ENCODE data around the gene RAD54L. TPM values are rescaled to one million over a fixed set of nuclear protein-coding genes. Genes with fewer than 3 reads are reported as not detected.

Gene RAD54L
- total and polyA plus RNA-seq, 10 of the 15 experiments (the other 5 are each of a cell fraction or from before 2014, with no cell fraction given): 12.9 to 54.2 (median 23.6) TPM

- TF ChIP-seq BCLAF1 (IDR thresholded peaks at IDR 0.05) (peak; percentile 95), EP300 (IDR thresholded peaks at IDR 0.05; ENCODE audit: borderline replicate concordance in 1 of 2, control insufficient read depth in 1 of 2, low read depth in 2 of 2, low read length in 2 of 2) (no peak), CBFB (IDR thresholded peaks at IDR 0.05; ENCODE audit: low read depth) (peak; percentile 56; the same call in 1 of the 2 replicates), HDAC6 (IDR thresholded peaks at IDR 0.05; ENCODE audit: unreplicated experiment) (no peak), ZZZ3 (IDR thresholded peaks at IDR 0.05; ENCODE audit: control insufficient read depth, insufficient read length, low read depth) (no peak), HDAC2 (IDR thresholded peaks at IDR 0.05) (no peak), MEF2A (IDR thresholded peaks at IDR 0.05; ENCODE audit: insufficient read depth, low read depth, low read length) (0 out of 2 replicates have a peak, but pooled peaks have one; percentile 35), JUND (IDR thresholded peaks at IDR 0.05; ENCODE audit: low read depth, low read length) (peak; percentile 98), BMI1 (IDR thresholded peaks at IDR 0.05; ENCODE audit: borderline replicate concordance) (no peak), PAX8 (IDR thresholded peaks at IDR 0.05) (no peak), ZBED1 (IDR thresholded peaks at IDR 0.05; ENCODE audit: borderline replicate concordance) (0 out of 2 replicates have a peak, but pooled peaks have one; percentile 38), FOXK2 (IDR thresholded peaks at IDR 0.05) (peak; percentile 99), MAX (IDR thresholded peaks at IDR 0.05; ENCODE audit: low read depth, low read length) (peak; percentile 56; the same call in 1 of the 2 replicates), PRDM15 (CRISPR knock-in tag; IDR thresholded peaks at IDR 0.05) (no peak), NFIC (IDR thresholded peaks at IDR 0.05; ENCODE audit: low read depth, low read length) (peak; percentile 57; the same call in 1 of the 2 replicates)
- TF ChIP-seq, protein P1, sequence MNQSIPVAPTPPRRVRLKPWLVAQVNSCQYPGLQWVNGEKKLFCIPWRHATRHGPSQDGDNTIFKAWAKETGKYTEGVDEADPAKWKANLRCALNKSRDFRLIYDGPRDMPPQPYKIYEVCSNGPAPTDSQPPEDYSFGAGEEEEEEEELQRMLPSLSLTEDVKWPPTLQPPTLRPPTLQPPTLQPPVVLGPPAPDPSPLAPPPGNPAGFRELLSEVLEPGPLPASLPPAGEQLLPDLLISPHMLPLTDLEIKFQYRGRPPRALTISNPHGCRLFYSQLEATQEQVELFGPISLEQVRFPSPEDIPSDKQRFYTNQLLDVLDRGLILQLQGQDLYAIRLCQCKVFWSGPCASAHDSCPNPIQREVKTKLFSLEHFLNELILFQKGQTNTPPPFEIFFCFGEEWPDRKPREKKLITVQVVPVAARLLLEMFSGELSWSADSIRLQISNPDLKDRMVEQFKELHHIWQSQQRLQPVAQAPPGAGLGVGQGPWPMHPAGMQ (IDR thresholded peaks at IDR 0.05; ENCODE audit: borderline replicate concordance): no peak
- TF ChIP-seq, protein P2, sequence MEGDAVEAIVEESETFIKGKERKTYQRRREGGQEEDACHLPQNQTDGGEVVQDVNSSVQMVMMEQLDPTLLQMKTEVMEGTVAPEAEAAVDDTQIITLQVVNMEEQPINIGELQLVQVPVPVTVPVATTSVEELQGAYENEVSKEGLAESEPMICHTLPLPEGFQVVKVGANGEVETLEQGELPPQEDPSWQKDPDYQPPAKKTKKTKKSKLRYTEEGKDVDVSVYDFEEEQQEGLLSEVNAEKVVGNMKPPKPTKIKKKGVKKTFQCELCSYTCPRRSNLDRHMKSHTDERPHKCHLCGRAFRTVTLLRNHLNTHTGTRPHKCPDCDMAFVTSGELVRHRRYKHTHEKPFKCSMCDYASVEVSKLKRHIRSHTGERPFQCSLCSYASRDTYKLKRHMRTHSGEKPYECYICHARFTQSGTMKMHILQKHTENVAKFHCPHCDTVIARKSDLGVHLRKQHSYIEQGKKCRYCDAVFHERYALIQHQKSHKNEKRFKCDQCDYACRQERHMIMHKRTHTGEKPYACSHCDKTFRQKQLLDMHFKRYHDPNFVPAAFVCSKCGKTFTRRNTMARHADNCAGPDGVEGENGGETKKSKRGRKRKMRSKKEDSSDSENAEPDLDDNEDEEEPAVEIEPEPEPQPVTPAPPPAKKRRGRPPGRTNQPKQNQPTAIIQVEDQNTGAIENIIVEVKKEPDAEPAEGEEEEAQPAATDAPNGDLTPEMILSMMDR (IDR thresholded peaks at IDR 0.05 in 2 of 3, conservative IDR thresholded peaks at IDR 0.05 in 1 of 3; ENCODE audit: control insufficient read depth in 2 of 3, extremely low read depth in 1 of 3, insufficient read depth in 1 of 3, low read depth in 3 of 3, low read length in 3 of 3): 0 out of 6 replicates have a peak, but pooled peaks of 1 of the 3 experiments have one; percentile 1
Observed at GRCh38 chr1:46303038-46303871, 55.7 kb downstream of the RAD54L start, which contains the start of the genes LRRC41 and UQCRH (continued).

Data from GM12878 (cell line).